DND-41 (cell line): ENCODE results near the gene KRTAP5-11.
"Not testable (repeated sequence)": the region's sequence is repeated elsewhere in the genome, so short reads cannot be mapped to it uniquely, and the experiment has no call there.

ENCODE experiments used
- ATAC-seq: fragments of 200-7000 bp; cut with Tn5 transposase; 3 replicates; pipeline ENCODE4 v1.9.1; 2021; ENCODE audit warnings: low read depth; ENCODE audit not compliant: insufficient read depth
- DNase-seq: peaks from one replicate; pipeline ENCODE4 v3.0.0-alpha.2; 2020
- H2AFZ ChIP-seq: 2 replicates; pipeline ENCODE4 v1.6.0; 2012; ENCODE audit warnings: low read depth, low read length
- H3K27ac ChIP-seq: 2 replicates; pipeline ENCODE4 v1.5.1; 2012; ENCODE audit warnings: low read length, inconsistent platforms
- H3K27me3 ChIP-seq: fragments of 200-600 bp; sonication (generic); 2 replicates; pipeline ENCODE4 v1.6.0; 2012; ENCODE audit warnings: low read length, mild to moderate bottlenecking, inconsistent platforms; ENCODE audit not compliant: insufficient read depth, poor library complexity
- H3K36me3 ChIP-seq: 2 replicates; pipeline ENCODE4 v1.5.1; 2012; ENCODE audit warnings: low read length, inconsistent platforms; ENCODE audit not compliant: insufficient read depth
- H3K4me1 ChIP-seq: 2 replicates; pipeline ENCODE4 v1.5.1; 2012; ENCODE audit warnings: mild to moderate bottlenecking, low read length; ENCODE audit not compliant: insufficient read depth
- H3K4me2 ChIP-seq: 2 replicates; pipeline ENCODE4 v1.6.0; 2012; ENCODE audit warnings: mild to moderate bottlenecking, moderate library complexity, low read length, inconsistent platforms; ENCODE audit not compliant: insufficient read depth
- H3K4me3 ChIP-seq, 2 experiments: fragments of 200-600 bp in 1 of 2; shearing (Covaris generic) in 1 of 2; 2 replicates each; pipeline ENCODE4 v1.5.1; 2012 to 2016; ENCODE audit warnings: inconsistent platforms in 2 of 2, low read length in 2 of 2, mild to moderate bottlenecking in 2 of 2, low read depth in 1 of 2, moderate library complexity in 1 of 2
- H3K79me2 ChIP-seq: 2 replicates; pipeline ENCODE4 v1.6.0; 2012; ENCODE audit warnings: low read length, inconsistent platforms; ENCODE audit not compliant: insufficient read depth
- H3K9ac ChIP-seq: 2 replicates; pipeline ENCODE4 v1.6.0; 2012; ENCODE audit warnings: low read depth, mild to moderate bottlenecking, inconsistent platforms, low read length, moderate library complexity
- H3K9me3 ChIP-seq: 2 replicates; pipeline ENCODE4 v1.5.1; 2012; ENCODE audit warnings: low read length, moderate library complexity, mild to moderate bottlenecking, inconsistent platforms; ENCODE audit not compliant: insufficient read depth, severe bottlenecking
- H4K20me1 ChIP-seq: 2 replicates; pipeline ENCODE4 v1.6.0; 2012; ENCODE audit warnings: low read length; ENCODE audit not compliant: insufficient read depth
- CTCF ChIP-seq: IDR thresholded peaks from 2 replicates; pipeline ENCODE4 v1.5.1; 2012; ENCODE audit warnings: borderline replicate concordance, low read length, moderate library complexity, mild to moderate bottlenecking; ENCODE audit not compliant: poor library complexity, severe bottlenecking; ENCODE audit errors: extremely low read depth
- EZH2 ChIP-seq: IDR thresholded peaks from 3 replicates; pipeline ENCODE4 v1.6.1; 2012; ENCODE audit warnings: borderline replicate concordance, low read depth, mild to moderate bottlenecking, moderate library complexity, low read length, inconsistent platforms; ENCODE audit not compliant: severe bottlenecking

The KRTAP5-11 gene

GRCh38 chr11:71568704-71569349 is 13.8 kb downstream of the KRTAP5-11 start:
- Histone ChIP-seq H3K9me3 (no peaks in the 10 kb centered on the region), H3K27me3 (no peaks in the 10 kb centered on the region), H4K20me1 (peaks cover 3% of the 10 kb centered on the region; the same call in 1 of the 2 replicates), H3K36me3 (no peaks in the 10 kb centered on the region), H3K9ac (no peak overlapping the region), H3K4me1 (no peaks in the 10 kb centered on the region), H3K79me2 (no peaks in the 10 kb centered on the region), H3K4me3 (no peak overlapping the region), H3K27ac (no peak overlapping the region), H2AFZ (no peak overlapping the region), H3K4me2 (no peak overlapping the region)
- no peak for ATAC-seq
- TF ChIP-seq CTCF (no peak), EZH2 (no peak)
- DNase-seq = no peak

- not testable (repeated sequence) for H3K27ac ChIP-seq, DNase-seq, H3K9me3 ChIP-seq, H3K4me3 ChIP-seq, H2AFZ ChIP-seq, H3K27me3 ChIP-seq, H3K4me1 ChIP-seq, H3K4me2 ChIP-seq, H4K20me1 ChIP-seq, H3K9ac ChIP-seq, H3K36me3 ChIP-seq, H3K79me2 ChIP-seq, ATAC-seq
Measured at GRCh38 chr11:71567633-71568032, 15.0 kb downstream of the KRTAP5-11 start.

GRCh38 chr11:71566626-71567599 is 15.8 kb downstream of the KRTAP5-11 start:
- H3K4me3 ChIP-seq, H3K27ac ChIP-seq, H3K4me2 ChIP-seq, H3K27me3 ChIP-seq, H2AFZ ChIP-seq, H3K9me3 ChIP-seq, H3K79me2 ChIP-seq, H3K9ac ChIP-seq, H4K20me1 ChIP-seq, DNase-seq, ATAC-seq, H3K4me1 ChIP-seq, H3K36me3 ChIP-seq: not testable (repeated sequence)

- no peaks in the 10 kb centered on the region for H3K79me2 ChIP-seq
- no peaks in the 10 kb centered on the region for H3K9me3 ChIP-seq
- H3K4me1 ChIP-seq = no peaks in the 10 kb centered on the region
- H3K4me3 ChIP-seq = no peak overlapping the region
- no peak overlapping the region for H3K27ac ChIP-seq
- H4K20me1 ChIP-seq = peaks cover 4% of the 10 kb centered on the region; the same call in 1 of the 2 replicates
- TF ChIP-seq CTCF = no peak
- no peak for TF ChIP-seq EZH2
- no peak overlapping the region for H3K9ac ChIP-seq
- DNase-seq (no peak), ATAC-seq (no peak)
- H3K36me3 ChIP-seq = no peaks in the 10 kb centered on the region
- no peak overlapping the region for H3K4me2 ChIP-seq
- no peak overlapping the region for H2AFZ ChIP-seq
- H3K27me3 ChIP-seq = peaks cover 11% of the 10 kb centered on the region
Measured at GRCh38 chr11:71566081-71566620, 16.5 kb downstream of the KRTAP5-11 start.
